PC-3 (cell line): ENCODE data around the gene S100A4.

Source experiments
- CTCF ChIP-seq: fragments of 300-600 bp; sonication (generic); conservative IDR thresholded peaks from 2 replicates; pipeline ENCODE4 v1.5.1; 2017; ENCODE audit warnings: antibody characterized with exemption, low read depth, mild to moderate bottlenecking, low read length
- EZH2phosphoT487 ChIP-seq: fragments of 300-600 bp; sonication (generic); IDR thresholded peaks from 2 replicates; pipeline ENCODE4 v1.6.1; 2018; ENCODE audit warnings: mild to moderate bottlenecking, antibody characterized with exemption, low read length, borderline replicate concordance

- no peak for TF ChIP-seq CTCF
- TF ChIP-seq EZH2phosphoT487, result no peak
Measured at GRCh38 chr1:153569465-153569864, 23.9 kb upstream of the S100A4 start.
